CD4-positive, alpha-beta T cell treated with Interleukin-10 for 1 hour (primary cell): ENCODE data around the gene P2RX2.

Experiments
- DNase-seq: peaks from one replicate; pipeline ENCODE4 v3.0.0-alpha.2; 2020

The P2RX2 gene

GRCh38 chr12:132618683-132619043 is at the start of gene P2RX2:
Gene P2RX2, plus strand, starts transcription at chr12:132618776. Its CDS starts 41 bp downstream, at chr12:132618817.
- no peak for DNase-seq

- DNase-seq, result no peak
Measured at GRCh38 chr12:132568826-132569480, 49.6 kb upstream of the P2RX2 start.

GRCh38 chr12:132569856-132570480 is 48.6 kb upstream of the P2RX2 start:
- DNase-seq, result no peak

GRCh38 chr12:132570635-132571034 is 47.9 kb upstream of the P2RX2 start:
- no peak for DNase-seq

- DNase-seq, result no peak
Measured at GRCh38 chr12:132571051-132571450, 47.5 kb upstream of the P2RX2 start.

GRCh38 chr12:132571598-132571997 is 47.0 kb upstream of the P2RX2 start:
- no peak for DNase-seq

- no peak for DNase-seq
Measured at GRCh38 chr12:132572106-132572505, 46.5 kb upstream of the P2RX2 start.

GRCh38 chr12:132572801-132573760 is 45.5 kb upstream of the P2RX2 start:
- DNase-seq, result no peak

- DNase-seq, result no peak
Measured at GRCh38 chr12:132574271-132574996, 44.1 kb upstream of the P2RX2 start.

- no peak for DNase-seq
Measured at GRCh38 chr12:132575661-132576060, 42.9 kb upstream of the P2RX2 start.

- no peak for DNase-seq
Measured at GRCh38 chr12:132576701-132577100, 41.9 kb upstream of the P2RX2 start.

GRCh38 chr12:132577191-132577920 is 41.2 kb upstream of the P2RX2 start:
- no peak for DNase-seq

GRCh38 chr12:132578118-132578517 is 40.5 kb upstream of the P2RX2 start:
- DNase-seq, result no peak

- DNase-seq, result no peak
Measured at GRCh38 chr12:132578826-132579225, 39.8 kb upstream of the P2RX2 start.

GRCh38 chr12:132579744-132580143 is 38.8 kb upstream of the P2RX2 start:
- DNase-seq, result no peak

GRCh38 chr12:132580701-132581292 is 37.8 kb upstream of the P2RX2 start:
- DNase-seq, result no peak

- DNase-seq, result no peak
Measured at GRCh38 chr12:132581348-132582057, 37.1 kb upstream of the P2RX2 start.

- no peak for DNase-seq
Measured at GRCh38 chr12:132582058-132582420, 36.5 kb upstream of the P2RX2 start.

- DNase-seq, result no peak
Measured at GRCh38 chr12:132582582-132583410, 35.8 kb upstream of the P2RX2 start.

- no peak for DNase-seq
Measured at GRCh38 chr12:132583411-132583710, 35.2 kb upstream of the P2RX2 start.

- no peak for DNase-seq
Measured at GRCh38 chr12:132583736-132584135, 34.8 kb upstream of the P2RX2 start.
